Tongue (tissue), 2 donors: ENCODE results near the gene SRGAP3. TPM values are rescaled to one million over a fixed set of nuclear protein-coding genes. Genes with fewer than 3 reads are reported as not detected.
A peak's percentile ranks its signal among the peaks of the same experiment; 100 is the strongest.

Experiments
- DNase-seq: peaks from one replicate; pipeline ENCODE4 v3.0.0-alpha.2; 2015
- total RNA-seq: library from RNA; depleted of rRNA; stranded (reverse); fragments of >200 nt; gene quantifications from one replicate; pipeline ENCODE4 v1.2.3, GENCODE V29; 2014

Gene SRGAP3
- total RNA-seq, 1 donor from 2014 or later: 19.7 TPM

DNA sequence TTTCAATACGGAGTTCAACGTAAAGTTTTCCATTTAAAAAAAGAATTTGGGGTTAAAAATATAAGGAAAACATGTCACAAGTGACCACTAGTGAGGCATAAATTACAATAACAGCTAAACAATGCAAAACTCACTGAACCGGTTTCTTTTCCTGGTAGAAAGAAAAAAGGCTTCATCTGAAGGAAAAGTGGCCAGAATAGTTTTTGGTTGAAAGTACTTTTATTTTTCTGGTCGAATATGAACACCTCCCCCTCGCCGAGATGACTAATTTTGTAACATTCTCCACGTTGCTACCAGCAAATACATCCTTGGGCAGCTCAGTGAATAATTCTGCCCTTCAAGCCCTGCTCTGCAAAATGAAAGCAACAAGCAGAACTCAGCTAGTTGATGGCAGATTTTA lies 3.9 kb upstream of the SRGAP3 start:
- DNase-seq: no peak

DNA sequence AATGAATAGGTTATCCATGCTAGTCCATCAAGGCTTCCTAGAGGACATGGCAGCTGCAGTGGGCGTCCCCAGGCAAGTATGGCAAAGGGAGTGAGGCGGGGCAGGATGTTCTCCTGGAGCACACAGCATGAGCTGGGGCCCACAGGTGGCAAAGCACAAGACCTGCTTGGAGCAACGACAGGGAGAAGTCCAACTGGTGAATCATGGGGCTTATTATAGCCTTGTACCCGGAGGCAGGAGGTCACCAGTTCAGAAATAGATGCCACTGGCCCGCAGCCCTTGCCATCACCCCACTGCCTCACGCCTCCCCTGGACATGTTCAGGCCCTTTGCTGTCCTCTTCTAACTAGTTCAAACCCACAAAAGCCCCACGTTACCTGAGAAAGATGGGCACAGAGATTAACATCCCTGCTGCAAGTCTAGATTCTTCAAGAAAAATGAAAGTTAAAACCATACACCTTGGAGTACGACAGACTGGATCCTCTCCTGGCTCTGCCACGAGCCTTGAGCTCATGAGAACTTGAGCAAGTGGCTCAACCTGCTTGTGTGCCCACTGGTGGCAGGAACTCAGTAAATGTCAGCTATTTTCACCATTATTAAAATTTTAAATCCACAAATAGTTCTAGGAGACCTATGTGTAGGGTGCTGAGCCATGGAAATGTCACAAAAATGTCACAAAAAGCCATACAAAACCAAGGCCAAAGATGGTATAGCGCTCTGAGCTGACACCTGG lies 1.8 kb upstream of the SRGAP3 start:
- DNase-seq: peak; percentile 27

DNA sequence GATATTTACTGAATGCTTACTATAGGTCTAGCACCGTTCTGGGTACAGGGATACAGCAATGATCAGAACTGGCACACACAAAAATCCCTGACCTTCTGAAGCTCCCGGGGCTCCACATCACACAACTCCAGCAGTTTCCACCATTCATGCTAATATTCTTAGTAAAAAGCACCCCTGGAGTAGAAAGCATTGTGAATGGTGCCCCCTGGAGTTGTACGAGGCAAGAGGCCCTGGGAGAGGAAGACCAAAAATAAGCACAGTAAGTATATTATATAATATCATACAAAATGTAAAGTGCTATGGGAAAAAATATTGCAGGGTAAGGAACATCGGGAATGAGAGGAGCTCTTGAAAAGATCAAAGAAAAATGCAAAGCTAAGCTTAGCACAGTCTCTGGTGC lies 790 bp upstream of the SRGAP3 start:
- peak; percentile 31 for DNase-seq

DNA sequence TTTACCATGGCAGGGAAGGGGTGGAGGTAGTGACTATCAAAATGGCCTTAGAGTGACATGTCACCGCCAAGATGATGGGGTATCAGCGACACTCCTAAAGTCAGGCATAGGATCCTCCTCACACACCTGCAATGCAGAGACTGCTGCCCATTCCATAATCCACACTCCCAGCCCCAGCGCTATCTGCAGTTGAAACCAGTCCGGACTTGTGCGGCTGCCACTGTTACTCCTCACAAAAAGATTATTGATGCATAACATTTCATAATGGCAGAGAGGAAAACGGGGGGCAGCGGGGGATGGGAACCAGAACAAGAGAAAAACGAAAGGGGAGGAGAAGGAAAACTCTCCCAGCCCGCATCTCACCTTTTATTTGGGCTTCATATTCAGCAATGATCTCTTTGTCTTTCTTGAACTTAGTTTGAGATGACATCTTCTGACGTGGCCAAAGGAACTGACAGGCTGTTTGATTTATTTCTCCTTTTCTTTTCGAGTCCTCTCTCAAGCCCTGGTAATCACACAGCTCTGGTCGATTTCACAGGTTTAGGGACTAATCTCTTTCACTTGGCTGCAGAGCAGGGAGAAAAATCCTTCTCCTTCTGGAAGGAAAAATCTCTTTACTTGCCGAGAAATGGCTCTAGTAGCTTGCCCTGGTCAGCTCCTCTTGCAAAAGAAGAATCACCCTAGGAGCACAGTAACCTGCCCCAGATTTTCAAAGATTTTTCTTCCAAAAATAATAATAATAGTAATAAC lies 749 bp downstream of the SRGAP3 start:
- peak; percentile 54 for DNase-seq

DNA sequence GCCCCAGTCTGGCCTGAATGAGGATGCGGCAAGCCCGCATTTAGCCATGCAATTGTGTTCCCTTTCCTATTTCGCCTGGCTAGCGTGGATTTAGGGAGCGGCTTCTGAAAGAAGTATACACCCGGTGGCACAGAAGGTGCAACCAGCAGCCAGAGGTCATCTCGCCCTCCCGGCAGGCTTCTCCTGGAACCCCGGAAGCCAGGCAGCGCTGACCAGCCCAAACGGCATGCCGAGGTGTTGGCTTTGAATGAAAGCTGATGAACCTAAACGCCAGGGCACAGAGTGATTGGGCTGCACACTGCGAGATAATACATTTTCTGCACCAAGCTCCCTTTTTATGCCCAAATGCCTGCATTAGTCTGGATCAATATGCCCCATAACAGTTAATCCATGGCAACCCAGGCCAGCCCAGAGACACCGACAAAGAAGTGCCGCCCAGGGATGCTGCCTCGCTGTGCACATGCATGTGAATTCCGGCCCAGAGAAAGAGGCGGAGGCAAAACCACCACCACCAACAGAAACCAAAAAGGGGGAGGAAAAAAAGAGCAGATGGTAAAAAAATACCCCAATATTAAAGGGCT lies 1.4 kb downstream of the SRGAP3 start:
- peak; percentile 29 for DNase-seq

DNA sequence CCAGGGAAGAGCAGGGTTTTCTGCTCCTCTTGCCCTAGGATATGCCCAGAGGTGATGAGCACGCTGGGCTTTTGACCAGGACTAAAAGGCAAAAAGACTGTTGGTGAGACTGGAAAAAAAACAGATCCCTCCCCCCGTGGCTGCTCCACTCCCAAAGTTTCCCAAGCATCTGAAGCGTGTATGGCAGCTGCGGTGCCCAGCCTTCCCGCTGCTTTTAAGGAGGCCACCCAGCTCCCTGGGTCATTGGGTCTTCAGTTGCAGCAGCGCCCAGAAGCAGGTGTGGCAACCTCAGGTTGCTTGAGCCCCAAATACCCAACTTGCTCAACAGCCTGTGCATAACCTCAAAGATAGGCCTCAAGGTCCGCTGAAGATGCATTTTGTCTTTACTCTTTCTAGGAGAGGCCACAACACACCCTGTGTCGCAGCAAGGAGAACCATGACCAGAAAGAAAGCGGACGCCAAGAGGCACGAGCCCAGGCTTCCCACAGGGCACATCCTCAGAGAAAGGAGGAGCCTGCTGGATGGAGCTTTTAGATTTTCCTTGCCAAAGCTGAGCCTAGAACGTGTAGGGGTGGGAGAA lies 2.0 kb downstream of the SRGAP3 start:
- peak; percentile 45 for DNase-seq

DNA sequence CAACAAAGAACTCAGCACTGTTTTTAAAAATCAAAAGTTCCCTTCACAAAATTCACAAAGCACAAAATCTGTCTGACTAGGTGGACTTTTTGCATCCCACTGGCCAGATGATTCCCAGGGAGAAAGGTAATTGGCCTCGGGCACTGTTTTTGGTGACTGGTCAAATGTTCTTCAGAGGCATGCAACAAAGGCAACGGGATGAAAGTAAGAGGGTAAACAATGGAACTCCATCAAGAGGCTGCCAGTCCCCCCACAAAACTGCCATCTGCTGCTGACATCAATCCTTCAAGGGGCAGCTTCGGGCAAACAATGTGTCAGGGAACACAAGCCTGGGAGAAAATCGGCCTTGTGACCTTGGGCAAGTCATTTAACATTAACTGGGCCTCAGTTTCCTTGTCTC lies 3.3 kb downstream of the SRGAP3 start:
- DNase-seq: no peak

DNA sequence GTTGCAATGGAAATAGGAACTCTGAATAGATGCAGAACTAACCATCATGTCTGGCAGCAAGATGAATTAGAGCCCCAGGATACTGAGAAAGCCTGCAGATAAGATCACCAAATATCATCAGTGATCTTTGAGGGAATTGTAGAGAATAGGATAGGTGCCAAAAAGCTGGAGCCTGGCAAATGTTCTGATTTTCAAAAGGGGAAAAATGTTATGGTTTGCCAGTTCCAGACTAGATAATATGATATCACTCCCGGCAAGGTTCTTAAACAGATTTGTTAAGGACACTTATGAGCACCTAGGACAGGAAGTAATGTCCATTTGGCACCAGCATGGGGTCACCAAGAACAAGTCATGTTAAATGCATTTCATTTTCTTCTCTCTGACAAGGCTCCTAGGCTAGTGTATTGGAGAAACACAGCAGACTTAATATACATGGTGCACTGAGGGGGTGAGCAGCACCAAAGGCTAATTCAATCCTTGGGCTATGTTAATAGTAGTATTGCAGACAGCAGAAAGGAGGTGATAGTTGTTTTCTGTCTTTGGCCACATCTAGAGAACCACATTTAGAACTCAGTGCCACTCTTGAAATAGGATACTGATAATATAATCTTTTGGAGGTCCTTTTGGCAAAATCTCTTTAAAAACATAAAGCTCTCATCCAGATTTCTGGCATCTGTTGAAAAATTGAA lies 4.8 kb downstream of the SRGAP3 start:
- DNase-seq: no peak

DNA sequence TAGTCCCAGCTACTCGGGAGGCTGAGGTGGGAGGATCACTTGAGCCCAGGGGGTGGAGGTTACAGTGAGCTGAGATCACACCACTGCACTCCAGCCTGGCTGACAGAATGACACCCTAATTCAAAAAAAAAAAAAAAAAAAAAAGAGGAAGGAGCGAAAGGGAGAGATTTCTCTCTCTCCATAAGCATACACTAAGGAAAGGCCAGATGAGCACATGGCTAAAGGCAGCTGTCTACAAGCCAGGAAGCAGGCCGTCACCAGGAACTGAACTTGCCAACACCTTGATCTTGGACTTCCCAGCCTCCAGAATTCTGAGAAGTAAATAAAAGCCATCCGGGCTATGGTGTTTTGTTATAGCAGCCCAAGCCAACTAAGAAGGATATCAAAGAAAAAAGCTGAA lies 7.5 kb downstream of the SRGAP3 start:
- no peak for DNase-seq

DNA sequence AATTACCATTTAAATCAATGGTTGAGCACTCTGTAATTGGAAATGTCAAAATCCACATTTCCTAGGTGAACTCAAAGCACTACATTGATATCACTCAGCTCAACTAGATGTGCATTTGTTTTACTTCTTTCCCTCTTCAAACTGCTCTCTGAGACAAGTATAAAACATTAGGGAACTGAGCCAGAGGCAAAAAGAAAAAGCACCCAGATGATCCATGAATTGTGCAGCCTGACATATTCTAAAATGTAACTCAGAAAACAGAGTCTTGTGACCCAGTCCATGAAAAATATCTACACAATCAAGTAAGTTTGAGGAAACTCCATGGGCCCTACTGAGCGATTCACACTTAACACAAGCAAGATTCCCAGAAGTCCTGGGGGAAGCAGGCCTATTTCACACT lies 9.8 kb downstream of the SRGAP3 start:
- no peak for DNase-seq

DNA sequence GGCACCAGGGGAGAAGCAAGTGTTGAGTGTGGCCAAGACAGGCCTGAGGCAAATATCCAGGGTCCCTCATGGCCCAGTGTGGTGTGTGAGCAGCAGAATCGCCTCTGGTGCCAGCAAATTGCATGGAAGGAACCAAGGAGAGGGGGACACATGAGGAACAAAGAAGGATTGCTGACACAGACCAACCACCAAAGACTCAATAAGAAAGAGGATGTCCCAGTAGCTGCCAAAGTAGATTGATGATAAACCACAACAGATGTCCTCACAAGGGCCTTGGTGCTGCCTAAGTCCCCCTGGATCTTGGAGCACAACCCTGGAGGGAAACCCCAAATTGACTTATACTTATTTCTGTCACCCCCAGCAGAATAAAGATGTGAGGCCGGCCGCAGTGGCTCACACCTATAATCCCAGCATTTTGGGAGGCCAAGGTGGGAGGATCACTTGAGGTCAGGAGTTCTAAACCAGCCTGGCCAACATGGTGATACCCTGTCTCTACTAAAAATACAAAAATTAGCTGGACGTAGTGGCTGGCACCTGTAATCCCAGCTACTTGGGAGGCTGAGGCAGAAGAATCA lies 10.6 kb downstream of the SRGAP3 start:
- no peak for DNase-seq

DNA sequence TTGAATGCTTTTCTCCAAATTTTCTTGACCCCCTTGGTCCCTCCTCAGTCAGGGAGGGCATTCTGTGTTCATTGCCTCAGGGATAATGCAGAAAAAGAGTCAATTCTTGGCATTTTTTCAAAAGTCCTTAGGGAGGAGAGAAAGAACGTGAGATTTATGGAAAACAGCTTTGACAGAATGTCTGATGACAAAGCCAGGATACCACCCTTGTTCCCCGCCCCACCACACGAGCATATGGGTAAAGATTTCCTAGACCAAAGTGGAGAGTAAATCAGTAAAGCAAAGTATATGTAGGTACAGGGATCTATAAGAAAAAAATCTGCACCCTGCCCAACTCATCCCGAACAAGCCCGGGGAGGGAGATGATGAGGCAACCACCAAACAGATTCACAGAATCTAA lies 11.2 kb downstream of the SRGAP3 start:
- no peak for DNase-seq

DNA sequence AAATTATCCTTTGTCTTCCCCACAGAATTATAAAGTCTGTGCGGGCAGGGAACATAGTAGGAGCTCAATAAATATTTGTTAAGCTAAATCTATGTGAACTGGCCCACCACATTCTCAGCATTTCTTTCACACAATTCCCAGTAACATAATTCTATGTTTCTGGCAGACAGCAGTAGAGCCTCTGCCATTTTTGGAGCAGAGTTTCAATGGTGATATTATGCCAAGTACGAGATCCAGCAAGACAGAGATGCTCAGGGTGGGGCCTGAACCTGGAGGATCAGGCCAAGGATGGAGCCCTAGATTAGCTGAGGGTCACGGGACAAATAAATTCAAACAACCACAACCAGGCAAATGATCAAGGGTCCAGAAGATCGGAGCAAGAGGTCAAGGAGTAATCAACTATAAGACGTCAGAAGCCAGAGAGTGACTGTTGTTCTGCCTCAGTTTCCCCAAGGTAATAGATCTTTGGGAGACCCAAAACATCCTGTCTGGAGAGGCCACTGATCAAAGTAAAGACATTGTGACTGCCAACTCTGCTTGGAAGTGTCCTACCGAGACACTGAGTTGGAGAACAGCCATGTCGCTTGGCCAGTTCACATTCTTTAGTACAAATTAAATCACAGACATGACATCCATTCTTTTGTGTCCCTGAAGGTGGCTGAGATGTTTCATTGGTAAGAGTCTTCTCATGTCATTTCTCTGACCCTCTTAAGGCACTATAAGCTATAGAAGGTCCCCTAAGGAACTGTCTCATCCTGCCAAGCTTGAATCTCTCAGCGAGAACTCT lies 15.4 kb downstream of the SRGAP3 start:
- DNase-seq: no peak

DNA sequence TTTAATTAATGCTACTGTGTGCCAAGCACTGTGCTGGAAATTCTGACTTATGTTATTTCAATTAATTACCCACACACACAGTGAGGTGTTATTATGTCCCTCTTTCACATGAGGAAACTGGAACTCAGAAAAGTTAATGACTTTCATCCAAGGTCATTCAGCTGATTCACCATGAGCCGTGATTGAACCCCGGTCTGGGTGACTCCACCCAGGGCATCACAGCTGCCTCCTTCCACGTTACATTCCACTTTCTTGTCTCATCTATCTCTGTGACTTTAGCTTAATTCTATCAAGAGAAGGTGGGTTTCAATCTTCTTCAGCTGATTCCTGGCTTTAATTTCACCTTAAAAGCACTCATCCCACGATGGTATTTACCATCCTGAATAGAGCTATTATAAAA lies 16.3 kb downstream of the SRGAP3 start:
- DNase-seq: no peak

DNA sequence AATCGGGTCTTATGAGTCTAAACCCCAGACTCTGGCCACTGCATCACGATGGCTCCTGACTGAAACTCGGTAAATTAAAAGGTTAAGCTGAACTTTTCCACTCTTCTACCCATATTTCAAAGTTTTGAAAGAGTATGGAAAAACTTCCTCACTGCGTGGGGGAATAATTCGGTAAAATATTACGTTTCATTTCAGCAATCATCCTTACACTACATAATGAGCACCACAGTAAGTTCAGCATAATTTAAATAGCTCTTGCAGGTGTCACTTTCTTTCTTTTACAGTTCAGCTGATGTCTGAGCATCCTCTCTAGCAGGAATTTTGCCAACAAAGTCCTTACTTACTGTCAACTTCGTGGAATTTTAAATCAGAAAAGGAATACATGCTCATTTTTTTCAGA lies 17.5 kb downstream of the SRGAP3 start:
- no peak for DNase-seq

DNA sequence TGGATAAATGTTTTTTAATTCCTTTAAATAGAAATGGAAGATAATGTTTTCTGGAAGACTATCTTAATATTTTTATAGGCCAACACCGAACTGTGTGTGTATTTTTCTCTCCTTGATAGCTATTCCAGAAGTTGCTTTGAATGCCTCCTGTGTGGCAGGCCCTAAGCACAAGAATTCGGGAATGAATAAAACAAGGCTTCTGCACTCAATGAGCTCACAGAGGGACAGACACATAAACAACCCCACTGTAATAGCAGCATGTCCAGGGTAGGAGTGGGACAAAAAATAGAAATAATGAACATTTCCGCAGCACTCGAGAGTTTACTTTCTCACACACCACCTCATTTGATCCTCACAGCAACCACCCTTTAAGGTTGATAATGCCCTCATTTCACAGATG lies 18.0 kb downstream of the SRGAP3 start:
- no peak for DNase-seq

DNA sequence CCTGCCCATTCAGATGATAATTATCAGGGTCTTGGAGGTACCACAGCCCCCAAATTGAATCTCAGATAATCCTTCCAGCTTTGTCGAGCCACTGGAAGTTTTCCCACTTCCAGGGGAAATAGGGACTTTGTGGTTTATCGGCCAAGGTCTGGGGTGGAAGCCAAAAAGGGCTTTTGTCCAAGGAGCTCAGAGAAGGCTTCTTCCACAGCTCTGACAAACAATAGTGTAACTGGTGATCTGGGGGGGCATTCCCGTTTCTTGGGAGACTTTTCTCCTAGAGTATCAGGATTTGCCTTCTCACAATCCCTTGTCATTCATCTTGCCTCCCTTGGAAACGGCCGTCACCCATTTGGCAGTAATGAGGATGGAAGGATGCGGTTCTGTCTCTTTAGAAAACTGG lies 18.4 kb downstream of the SRGAP3 start:
- no peak for DNase-seq

DNA sequence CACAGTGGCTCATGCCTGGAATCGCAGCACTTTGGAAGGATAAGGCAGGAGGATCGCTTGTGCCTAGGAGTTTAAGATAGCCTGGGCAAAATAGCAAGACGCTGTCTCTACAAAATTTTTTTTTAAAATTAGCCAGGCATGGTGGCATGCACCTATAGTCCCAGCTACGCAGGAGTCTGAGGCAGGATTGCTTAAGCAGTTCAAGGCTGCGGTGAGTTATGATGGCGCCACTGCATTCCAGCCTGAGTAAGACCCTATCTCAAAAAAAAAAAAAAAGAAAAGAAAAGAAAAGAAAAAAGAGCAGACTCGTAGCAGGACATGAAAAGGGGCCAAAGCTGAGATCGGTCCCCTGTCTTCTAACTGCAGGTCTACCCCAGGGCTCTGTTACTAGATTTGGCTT lies 18.9 kb downstream of the SRGAP3 start:
- DNase-seq: no peak

DNA sequence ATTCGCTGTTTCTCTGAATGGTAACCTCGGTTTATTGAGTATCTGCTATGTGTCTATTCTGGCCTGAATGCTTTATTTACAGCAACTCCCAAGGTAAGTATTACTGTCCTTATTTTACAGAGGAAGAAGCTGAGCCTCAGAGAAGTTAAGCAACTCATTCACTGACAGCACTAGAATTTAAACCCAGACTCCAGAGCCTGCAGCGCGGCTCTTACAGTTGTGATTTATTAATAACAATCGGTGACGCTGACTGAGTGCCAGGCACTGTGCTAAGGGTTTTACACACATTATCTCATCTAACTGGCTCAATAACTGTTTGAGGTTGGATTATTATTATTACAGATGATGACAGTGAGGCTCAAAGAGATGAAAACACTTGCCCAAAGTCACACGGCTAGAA lies 19.6 kb downstream of the SRGAP3 start:
- no peak for DNase-seq

DNA sequence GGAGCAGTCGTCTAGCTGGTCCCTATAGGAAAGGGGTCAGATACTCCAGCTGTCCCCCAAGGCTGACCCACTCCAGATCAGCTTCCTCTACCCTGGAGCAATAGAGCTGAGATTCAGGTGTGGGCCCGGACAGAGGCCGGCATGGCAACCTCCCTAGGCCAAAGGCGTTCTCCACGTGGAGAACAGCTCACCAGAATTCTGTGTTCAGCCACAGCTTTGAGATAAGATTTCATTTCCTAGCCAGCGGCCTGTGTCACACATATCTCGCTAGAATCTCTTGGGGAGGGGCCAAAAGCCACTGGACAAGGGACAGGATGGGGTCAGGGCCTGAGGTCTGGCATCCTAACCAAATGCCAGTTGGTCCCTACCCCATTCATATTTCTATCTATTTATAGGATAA lies 20.1 kb downstream of the SRGAP3 start:
- DNase-seq: no peak

DNA sequence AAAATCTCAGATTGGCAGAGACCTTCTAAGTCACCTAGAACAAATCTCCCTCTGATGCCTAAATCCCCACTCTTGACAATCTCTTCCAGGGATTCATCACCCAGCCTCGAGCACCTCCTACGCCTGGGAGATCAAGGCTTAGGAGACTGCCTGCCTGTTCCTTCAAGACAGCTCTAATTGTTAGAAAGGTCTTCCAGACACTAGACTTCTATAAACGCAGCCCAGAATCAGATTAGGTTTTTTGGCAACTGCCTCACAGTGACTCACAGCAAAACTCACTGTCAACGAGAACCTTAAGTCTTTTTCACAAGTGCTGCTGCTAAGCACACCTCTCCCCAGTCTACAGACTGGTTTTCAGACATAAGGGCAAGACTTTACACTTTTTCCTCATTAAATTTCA lies 23.1 kb downstream of the SRGAP3 start:
- peak; percentile 79 for DNase-seq

DNA sequence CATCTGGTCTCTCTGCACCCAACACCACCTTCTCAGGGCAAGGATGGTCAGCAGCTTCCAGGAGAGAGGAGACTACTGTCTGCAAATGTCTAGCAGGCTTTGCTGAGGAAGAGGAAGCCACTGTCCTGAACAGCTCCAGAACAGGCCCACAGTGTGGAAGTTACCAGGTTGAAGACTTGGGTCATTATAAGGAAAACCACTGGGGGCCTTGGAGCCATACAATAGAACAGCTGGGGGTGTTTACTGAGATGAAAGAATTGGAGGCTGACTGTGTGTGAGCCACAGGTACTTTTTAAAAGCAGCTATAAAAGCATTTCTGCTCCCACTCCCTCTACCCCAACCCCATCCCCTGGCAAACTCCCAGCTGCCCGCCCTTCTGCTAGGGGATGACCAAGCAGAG lies 24.2 kb downstream of the SRGAP3 start:
- DNase-seq: no peak
